ENCODE data around the gene RICTOR.
"Not testable (repeated sequence)": the region's sequence is repeated elsewhere in the genome, so short reads cannot be mapped to it uniquely, and the experiment has no call there.

RICTOR gene

DNA sequence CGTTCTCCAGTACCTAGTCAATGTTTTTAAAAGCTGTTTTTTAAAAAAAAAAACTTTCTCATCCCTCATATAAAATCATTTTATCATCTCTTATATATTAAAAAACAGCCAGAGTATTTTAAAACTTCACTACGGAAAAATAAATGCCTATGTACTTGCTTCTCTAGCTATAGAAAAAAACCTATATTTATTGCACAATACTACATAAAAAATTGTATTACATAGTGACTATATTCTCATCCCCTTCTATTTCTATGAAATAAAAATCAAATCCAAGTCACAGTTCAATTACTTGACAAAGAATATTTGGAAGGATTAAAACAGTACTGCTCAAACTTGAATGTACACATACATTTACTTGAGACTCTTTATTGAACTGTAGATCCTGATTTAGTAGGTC, 56.7 kb downstream of the RICTOR start:
- no peak overlapping the region for H3K4me3 ChIP-seq (ENCODE audit: low read depth, low read length)
- DNase-seq (ENCODE audit: low read depth): no peak

- DNase-seq (ENCODE audit: low read depth): no peak
- no peak overlapping the region for H3K4me3 ChIP-seq (ENCODE audit: low read depth, low read length)
Measured at GRCh38 chr5:39016587-39017275, 57.5 kb downstream of the RICTOR start.

- DNase-seq (ENCODE audit: low read depth): peak; percentile 69
- no peak overlapping the region for H3K4me3 ChIP-seq (ENCODE audit: low read depth, low read length)
Measured at GRCh38 chr5:39015743-39016586, 58.2 kb downstream of the RICTOR start.

GRCh38 chr5:39014561-39014960, 59.6 kb downstream of the RICTOR start:
- DNase-seq (ENCODE audit: low read depth): peak; percentile 76
- no peak overlapping the region for H3K4me3 ChIP-seq (ENCODE audit: low read depth, low read length)

DNA sequence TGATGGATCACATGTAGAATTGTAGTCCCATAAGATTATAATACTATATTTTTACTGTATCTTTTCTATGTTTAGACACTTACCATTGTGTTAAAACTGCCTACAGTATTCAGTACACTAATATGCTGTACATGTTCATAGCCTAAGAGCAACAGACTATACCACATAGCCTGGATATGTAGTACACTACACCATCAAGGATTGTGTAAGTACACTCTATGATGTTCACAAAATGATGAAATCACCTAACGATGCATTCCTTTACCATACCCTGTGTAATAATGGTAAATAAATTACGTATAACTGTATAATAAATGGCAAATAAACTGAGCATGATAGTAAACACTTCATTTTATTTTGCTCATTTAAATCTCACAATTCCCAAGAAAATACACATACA, 60.3 kb downstream of the RICTOR start:
- no peak overlapping the region for H3K4me3 ChIP-seq (ENCODE audit: low read depth, low read length)
- DNase-seq (ENCODE audit: low read depth): no peak

DNA sequence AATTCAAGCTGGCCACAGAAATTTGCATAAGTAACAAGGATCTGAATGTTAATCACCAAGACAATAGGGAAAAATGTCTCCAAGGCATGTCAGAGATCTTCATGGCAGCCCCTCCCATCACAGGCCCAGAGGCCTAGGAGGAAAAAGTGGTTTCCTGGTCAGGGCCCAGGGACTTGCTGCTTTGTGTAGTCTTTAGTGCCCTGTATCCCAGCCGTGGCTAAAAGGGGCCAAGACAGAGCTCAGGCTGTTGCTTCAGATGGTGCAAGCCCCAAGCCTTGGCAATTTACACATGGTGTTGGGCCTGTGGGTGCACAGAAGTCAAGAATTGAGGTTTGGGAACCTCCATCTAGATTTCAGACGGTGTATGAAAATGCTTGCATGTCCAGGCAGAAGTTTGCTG, 63.2 kb downstream of the RICTOR start:
- DNase-seq (ENCODE audit: low read depth); H3K4me3 ChIP-seq (ENCODE audit: low read depth, low read length): not testable (repeated sequence)

DNA sequence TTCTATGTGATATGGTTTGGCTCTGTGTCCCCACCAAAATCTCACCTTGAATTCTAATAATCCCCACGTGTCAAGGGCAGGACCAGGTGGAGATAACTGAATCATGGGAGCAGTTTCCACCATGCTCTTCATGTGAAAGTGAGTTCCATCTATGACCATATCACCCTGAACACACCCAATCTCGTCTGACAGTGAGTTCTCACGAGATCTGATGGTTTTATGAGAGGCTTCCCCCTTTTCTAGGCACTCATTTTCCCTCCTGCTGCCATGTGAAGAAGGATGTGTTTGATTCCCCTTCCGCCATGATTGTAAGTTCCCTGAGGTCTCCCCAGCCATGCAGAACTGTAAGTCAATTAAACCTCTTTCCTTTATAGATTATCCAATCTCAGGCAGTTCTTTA, 64.2 kb downstream of the RICTOR start:
- H3K4me3 ChIP-seq (ENCODE audit: low read depth, low read length): no peak overlapping the region
- DNase-seq (ENCODE audit: low read depth): no peak

DNA sequence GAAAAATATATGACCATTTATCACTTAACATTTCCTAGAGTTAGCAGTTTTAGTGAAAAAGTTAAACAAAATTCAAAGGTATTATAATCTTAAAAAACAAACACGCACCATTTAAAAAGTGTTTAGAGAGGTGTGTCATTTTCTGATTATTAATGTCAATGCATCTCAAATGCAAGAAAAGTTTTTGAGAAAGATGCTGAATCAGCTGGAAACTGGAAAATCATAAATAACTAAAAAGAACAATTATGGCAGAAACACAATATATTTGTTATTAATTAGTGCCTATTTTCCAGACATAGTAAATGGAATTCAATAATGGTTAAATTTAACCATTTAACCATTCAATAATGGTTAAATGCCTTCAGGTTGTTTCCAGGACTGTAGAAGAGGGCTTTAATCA, 64.9 kb downstream of the RICTOR start:
- DNase-seq (ENCODE audit: low read depth): no peak
- no peak overlapping the region for H3K4me3 ChIP-seq (ENCODE audit: low read depth, low read length)

GRCh38 chr5:39006650-39007049, 67.5 kb downstream of the RICTOR start:
- no peak for DNase-seq (ENCODE audit: low read depth)
- H3K4me3 ChIP-seq (ENCODE audit: low read depth, low read length): no peak overlapping the region

GRCh38 chr5:39005566-39006232, 68.5 kb downstream of the RICTOR start:
- H3K4me3 ChIP-seq (ENCODE audit: low read depth, low read length): no peak overlapping the region
- DNase-seq (ENCODE audit: low read depth): no peak

DNA sequence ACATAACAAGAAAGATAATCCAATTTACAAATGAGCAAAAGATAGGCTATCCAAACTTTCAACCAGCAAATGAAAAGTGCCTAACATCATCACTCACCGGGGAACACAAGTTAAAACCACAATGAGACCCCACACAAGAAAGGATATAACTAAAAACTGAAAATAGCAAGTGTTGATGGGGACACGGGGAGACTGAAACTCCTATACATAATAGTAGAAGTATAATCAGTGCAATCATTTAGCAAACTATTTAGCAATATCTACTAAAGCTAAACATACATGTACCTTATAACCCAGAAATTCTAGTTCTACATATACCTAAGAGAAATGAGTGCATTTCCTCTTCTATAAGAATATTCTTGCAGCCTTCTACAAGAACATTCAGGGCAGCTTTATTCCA, 72.5 kb downstream of the RICTOR start:
- no peak overlapping the region for H3K4me3 ChIP-seq (ENCODE audit: low read depth, low read length)
- DNase-seq (ENCODE audit: low read depth): no peak

- H3K4me3 ChIP-seq (ENCODE audit: low read depth, low read length): no peak overlapping the region
- no peak for DNase-seq (ENCODE audit: low read depth)
Measured at GRCh38 chr5:38999037-38999436, 75.2 kb downstream of the RICTOR start.

GRCh38 chr5:38997591-38997990, 76.6 kb downstream of the RICTOR start:
- no peak overlapping the region for H3K4me3 ChIP-seq (ENCODE audit: low read depth, low read length)
- no peak for DNase-seq (ENCODE audit: low read depth)

GRCh38 chr5:38996123-38996522, 78.1 kb downstream of the RICTOR start:
- DNase-seq (ENCODE audit: low read depth): no peak
- no peak overlapping the region for H3K4me3 ChIP-seq (ENCODE audit: low read depth, low read length)

DNA sequence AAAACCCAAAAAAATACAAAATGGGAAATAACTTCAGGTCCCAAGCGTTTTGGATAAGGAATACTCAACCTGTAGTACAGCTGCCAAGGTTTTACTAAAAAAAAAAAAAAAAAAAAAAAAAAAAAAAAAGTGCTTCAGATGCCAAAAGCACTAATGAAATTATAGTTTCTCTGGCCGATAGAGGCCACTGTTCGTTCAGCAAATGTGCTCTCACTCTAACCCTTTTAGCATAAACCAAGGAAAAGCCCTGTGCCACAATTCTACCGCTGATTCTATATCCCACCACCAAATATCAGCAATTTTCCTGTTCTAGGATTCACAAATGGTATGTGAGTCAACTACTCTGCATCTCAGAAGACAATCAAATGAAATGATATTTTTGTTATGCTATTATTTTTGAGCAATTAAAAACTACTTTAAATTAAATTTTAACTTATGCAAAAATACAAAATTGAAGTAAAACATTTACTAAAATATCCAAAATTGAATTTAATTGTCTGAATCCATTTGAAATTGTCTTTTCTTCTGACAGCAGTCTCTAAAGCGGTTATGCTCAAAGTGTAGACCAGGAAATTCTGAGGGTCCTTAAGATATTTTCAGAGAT, 79.8 kb downstream of the RICTOR start:
- no peak overlapping the region for H3K4me3 ChIP-seq (ENCODE audit: low read depth, low read length)
- no peak for DNase-seq (ENCODE audit: low read depth)

GRCh38 chr5:38989974-38990719, 84.1 kb downstream of the RICTOR start:
- not testable (repeated sequence) for H3K4me3 ChIP-seq (ENCODE audit: low read depth, low read length); DNase-seq (ENCODE audit: low read depth)

DNA sequence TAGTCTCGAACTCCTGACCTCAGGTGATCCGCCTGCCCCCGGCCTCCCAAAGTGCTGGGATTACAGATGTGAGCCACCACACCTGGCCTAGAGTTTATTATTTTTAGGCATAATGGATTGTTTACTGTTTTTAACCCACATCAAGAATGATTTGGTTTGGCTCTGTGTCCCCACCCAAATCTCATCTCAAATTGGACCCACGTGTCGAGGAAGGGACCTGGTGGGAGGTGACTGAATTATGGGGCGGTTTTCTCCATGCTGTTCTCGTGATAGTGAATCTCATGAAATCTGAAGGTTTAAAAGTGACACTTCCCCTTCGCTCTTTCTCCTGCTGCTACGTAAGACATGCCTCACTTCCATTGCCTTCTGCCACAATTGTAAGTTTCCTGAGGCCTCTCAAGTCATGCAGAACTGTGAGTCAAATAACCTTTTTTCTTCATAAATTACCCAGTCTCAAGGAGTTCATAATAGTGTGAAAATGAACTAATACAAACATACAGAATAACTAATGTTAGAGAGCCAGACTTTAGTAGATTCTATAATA, 88.2 kb downstream of the RICTOR start:
- DNase-seq (ENCODE audit: low read depth): no peak
- H3K4me3 ChIP-seq (ENCODE audit: low read depth, low read length): no peak overlapping the region

GRCh38 chr5:38979535-38979934, 94.7 kb downstream of the RICTOR start:
- no peak overlapping the region for H3K4me3 ChIP-seq (ENCODE audit: low read depth, low read length)
- no peak for DNase-seq (ENCODE audit: low read depth)

GRCh38 chr5:38978036-38978435, 96.2 kb downstream of the RICTOR start:
- H3K4me3 ChIP-seq (ENCODE audit: low read depth, low read length): no peak overlapping the region
- no peak for DNase-seq (ENCODE audit: low read depth)

All from skeletal muscle cell (primary cell).